Measurements from ENCODE around the gene SPATA31D4.

- TF ChIP-seq CTCF (tag by site-specific recombination; IDR thresholded peaks at IDR 0.05) (no peak), ZEB2 (tag by site-specific recombination; IDR thresholded peaks at IDR 0.05) (no peak), REST (tag by site-specific recombination; IDR thresholded peaks at IDR 0.05) (no peak), ZNF274 (IDR thresholded peaks at IDR 0.05; ENCODE audit: low read length) (no peak), ZNF274 (tag by site-specific recombination; IDR thresholded peaks at IDR 0.05; ENCODE audit: borderline replicate concordance) (no peak), ZNF621 (tag by site-specific recombination; IDR thresholded peaks at IDR 0.05) (no peak), SETDB1 (IDR thresholded peaks at IDR 0.05; ENCODE audit: insufficient read length, low read length) (no peak), ZNF777 (tag by site-specific recombination; IDR thresholded peaks at IDR 0.05; ENCODE audit: borderline replicate concordance) (no peak), PRDM2 (tag by site-specific recombination; IDR thresholded peaks at IDR 0.05; ENCODE audit: borderline replicate concordance) (no peak), ZBTB7A (tag by site-specific recombination; IDR thresholded peaks at IDR 0.05; ENCODE audit: low read depth) (no peak), AEBP2 (tag by site-specific recombination; IDR thresholded peaks at IDR 0.05; ENCODE audit: borderline replicate concordance) (no peak)
Observed at GRCh38 chr9:81898851-81899250, 29.4 kb upstream of the SPATA31D4 start.

Data from HEK293 (cell line).